Endothelial cell of umbilical vein (primary cell): ENCODE measurements around the gene ZNF624. TPM values are rescaled to one million over a fixed set of nuclear protein-coding genes. Genes with fewer than 3 reads are reported as not detected.

Experiments used
- BruUV-seq: library from RNA; stranded (reverse); fragments of 400-500 nt; replicated peaks from 2 replicates; lab custom pipeline; 2021; lab: Mats Ljungman, UMichigan
- CTCF ChIA-PET: fragments of 300-600, 350-600 bp; sonication (Branson Sonifier 250); formaldehyde crosslinking; loops from one replicate; lab custom pipeline; 2021; ENCODE audit warnings: antibody characterized with exemption, inconsistent platforms; lab: Charles Lee
- POLR2A ChIA-PET: fragments of 300-600, 350-600 bp; sonication (Branson Sonifier 250); formaldehyde crosslinking; loops from one replicate; lab custom pipeline; 2021; ENCODE audit warnings: antibody characterized with exemption, inconsistent platforms; lab: Charles Lee
- DNase-seq: peaks from one replicate; pipeline ENCODE4 v3.0.0-alpha.2; 2011; ENCODE audit warnings: low read depth, low spot score
- FAIRE-seq: peaks from 2 replicates; lab custom pipeline; 2011; peaks lifted over from hg19 to GRCh38; lab: Jason Lieb, UNC
- H2AFZ ChIP-seq: 2 replicates; pipeline ENCODE4 v1.6.0; 2012; ENCODE audit warnings: low read depth, low read length, control low read depth, inconsistent platforms
- H3K27ac ChIP-seq: 2 replicates; pipeline ENCODE4 v1.5.1; 2011; ENCODE audit warnings: low read depth, mild to moderate bottlenecking, control low read depth, low read length, moderate library complexity; ENCODE audit not compliant: insufficient read depth
- H3K27me3 ChIP-seq, 2 experiments: 2 replicates each; pipeline versions ENCODE4 v1.6.0 to v1.6.1; 2011; ENCODE audit warnings: low read length in 2 of 2, mixed read lengths in 1 of 2; ENCODE audit not compliant: control insufficient read depth in 2 of 2, insufficient read depth in 2 of 2
- H3K36me3 ChIP-seq, 2 experiments: 2 replicates in 1 of 2; 3 replicates in 1 of 2; pipeline ENCODE4 v1.5.1; 2011; ENCODE audit warnings: low read length in 2 of 2, mild to moderate bottlenecking in 1 of 2, moderate library complexity in 1 of 2; ENCODE audit not compliant: control insufficient read depth in 2 of 2, insufficient read depth in 2 of 2; ENCODE audit errors: extremely low read depth in 1 of 2
- H3K4me1 ChIP-seq: 3 replicates; pipeline ENCODE4 v1.5.1; 2011; ENCODE audit warnings: mild to moderate bottlenecking, low read length; ENCODE audit not compliant: control insufficient read depth, insufficient read depth; ENCODE audit errors: extremely low read depth
- H3K4me2 ChIP-seq: 2 replicates; pipeline ENCODE4 v1.6.1; 2011; ENCODE audit warnings: low read length, control low read depth, mixed read lengths; ENCODE audit not compliant: insufficient read depth
- H3K4me3 ChIP-seq, 3 experiments: fragments of 200-600 bp in 1 of 3; sonication (generic), shearing (Covaris generic) in 1 of 3; replicated peaks in 1 of 3; 2 replicates each; pipeline ENCODE4 v1.5.1; 2011 to 2016; ENCODE audit warnings: control low read depth in 3 of 3, low read length in 3 of 3, mild to moderate bottlenecking in 2 of 3, inconsistent platforms in 1 of 3, low read depth in 1 of 3, moderate library complexity in 1 of 3; ENCODE audit not compliant: insufficient read depth in 1 of 3
- H3K79me2 ChIP-seq: 2 replicates; pipeline ENCODE4 v1.6.0; 2012; ENCODE audit warnings: low read length, inconsistent platforms; ENCODE audit not compliant: control insufficient read depth, insufficient read depth
- H3K9ac ChIP-seq: replicated peaks from 2 replicates; pipeline ENCODE3; 2011; ENCODE audit warnings: low read length, control low read depth; ENCODE audit not compliant: insufficient read depth; ENCODE audit errors: extremely low read depth
- H3K9me1 ChIP-seq: replicated peaks from 3 replicates; pipeline ENCODE4 v1.6.0; 2011; ENCODE audit warnings: mild to moderate bottlenecking, low read length; ENCODE audit not compliant: control insufficient read depth, insufficient read depth; ENCODE audit errors: extremely low read depth
- H3K9me3 ChIP-seq: replicated peaks from 2 replicates; pipeline ENCODE4 v1.5.1; 2012; ENCODE audit warnings: low read length, inconsistent platforms; ENCODE audit not compliant: control insufficient read depth, insufficient read depth
- H4K20me1 ChIP-seq: replicated peaks from 2 replicates; pipeline ENCODE3; 2011; ENCODE audit warnings: mild to moderate bottlenecking, low read length; ENCODE audit not compliant: control insufficient read depth, insufficient read depth; ENCODE audit errors: extremely low read depth
- CTCF ChIP-seq, 2 donors: IDR thresholded peaks; 1 replicate in 1 of 2; 2 replicates in 1 of 2; pipeline ENCODE4 v1.5.1; 2011; ENCODE audit warnings: low read length in 2 of 2, mild to moderate bottlenecking in 2 of 2, moderate library complexity in 2 of 2, control low read depth in 1 of 2, inconsistent platforms in 1 of 2, low read depth in 1 of 2; ENCODE audit not compliant: insufficient read depth in 1 of 2; ENCODE audit errors: extremely low read depth in 1 of 2
- EZH2 ChIP-seq: IDR thresholded peaks from 2 replicates; pipeline ENCODE4 v1.6.1; 2012; ENCODE audit warnings: borderline replicate concordance, low read depth, mild to moderate bottlenecking, moderate library complexity, low read length, inconsistent platforms; ENCODE audit not compliant: severe bottlenecking
- FOS ChIP-seq: IDR thresholded peaks from 2 replicates; pipeline ENCODE4 v1.6.1; 2011; ENCODE audit warnings: mild to moderate bottlenecking, low read length, moderate library complexity, borderline replicate concordance; ENCODE audit not compliant: insufficient read depth
- GATA2 ChIP-seq: IDR thresholded peaks from 2 replicates; pipeline ENCODE4 v1.7.0; 2011; ENCODE audit warnings: low read depth, mild to moderate bottlenecking, moderate library complexity, mixed read lengths, low read length; ENCODE audit not compliant: insufficient read length, insufficient read depth
- JUN ChIP-seq: IDR thresholded peaks from 2 replicates; pipeline ENCODE4 v1.6.1; 2011; ENCODE audit warnings: borderline replicate concordance, low read depth; ENCODE audit not compliant: insufficient read length, insufficient read depth
- MAX ChIP-seq: IDR thresholded peaks from 2 replicates; pipeline ENCODE4 v1.6.1; 2011; ENCODE audit not compliant: insufficient read depth, insufficient read length
- MYC ChIP-seq: IDR thresholded peaks from one replicate; pipeline ENCODE4 v1.6.1; 2011; ENCODE audit warnings: mild to moderate bottlenecking, low read depth, low read length
- POLR2A ChIP-seq: IDR thresholded peaks from 2 replicates; pipeline ENCODE4 v1.6.1; 2012; ENCODE audit warnings: low read depth, mild to moderate bottlenecking, control low read depth, low read length
- POLR2AphosphoS5 ChIP-seq: IDR thresholded peaks from 2 replicates; pipeline ENCODE4 v1.6.1; 2012; ENCODE audit warnings: low read depth, mild to moderate bottlenecking, control low read depth, low read length, moderate library complexity; ENCODE audit not compliant: insufficient read depth
- dilution Hi-C: fragments of 300-500 bp; cut with MboI; formaldehyde crosslinking; loops from one replicate; pipeline ENCODE4 v1.15.0; 2019; ENCODE audit warnings: low sequenced_read_pairs; ENCODE audit not compliant: extremely low pct_ligation_motif_present
- intact Hi-C: fragments of 100-400 bp; cut with micrococcal nuclease; formaldehyde crosslinking; loops from one replicate; pipeline ENCODE4 v1.10.0; 2022
- polyA plus RNA-seq, 4 experiments: library from polyadenylated mRNA; depleted of rRNA in 3 of 4; stranded (reverse) in 3 of 4; unstranded in 1 of 4; fragments of >200 nt; gene quantifications; 2 replicates each; pipeline versions ENCODE4 v1.2.1 to v1.2.3, GENCODE V29; 2011 to 2012; ENCODE audit warnings: missing spikeins in 1 of 4
- total RNA-seq: library from RNA; stranded (reverse); gene quantifications from 2 replicates; pipeline ENCODE4 v1.2.3, GENCODE V29; 2021

Gene ZNF624
- total and polyA plus RNA-seq, 2 donors (not counting 3 experiments of a cell fraction or from before 2014, with no cell fraction given) = 0.77 to 5.7 TPM

- Histone ChIP-seq H3K36me3 (no peaks in the 10 kb centered on the region), H3K4me1 (no peaks in the 10 kb centered on the region), H3K4me2 (no peak overlapping the region), H3K27ac (no peak overlapping the region), H3K4me3 (no peak overlapping the region), H4K20me1 (no peaks in the 10 kb centered on the region), H3K9ac (no peak overlapping the region), H3K9me1 (no peaks in the 10 kb centered on the region), H3K27me3 (no peaks in the 10 kb centered on the region), H3K9me3 (no peaks in the 10 kb centered on the region), H3K79me2 (no peaks in the 10 kb centered on the region), H2AFZ (no peak overlapping the region)
- intact Hi-C loops = no loop called here
- ChIA-PET POLR2A (no interaction called here), CTCF (no interaction called here)
- DNase-seq (no peak), FAIRE-seq (no peak)
- dilution Hi-C loops = no loop called here
- BruUV-seq = no TSS peak
- TF ChIP-seq POLR2A = no peak
- TF ChIP-seq GATA2 = no peak
- no peak for TF ChIP-seq EZH2
- TF ChIP-seq JUN = no peak
- TF ChIP-seq CTCF (IDR thresholded peaks at IDR 0.05; ENCODE audit: extremely low read depth in 1 of 2, insufficient read depth in 1 of 2, low read depth in 1 of 2, low read length in 2 of 2) = no peak
- no peak for TF ChIP-seq MYC
- no peak for TF ChIP-seq MAX
- no peak for TF ChIP-seq POLR2AphosphoS5
- no peak for TF ChIP-seq FOS
These were observed 14.2 kb downstream of the ZNF624 start for GRCh38 chr17:16639438-16639837.
